Activated CD4-positive, CD25-positive, alpha-beta regulatory T cell treated with anti-CD3 and anti-CD28 coated beads, Interleukin-2, amount 50 U/mL, for 16 hours (primary cell): ENCODE measurements around the gene GET4.

Experiments used
- DNase-seq: peaks from one replicate; pipeline ENCODE4 v3.0.0-alpha.2; 2020; ENCODE audit warnings: low read depth, low spot score

Gene GET4

DNA sequence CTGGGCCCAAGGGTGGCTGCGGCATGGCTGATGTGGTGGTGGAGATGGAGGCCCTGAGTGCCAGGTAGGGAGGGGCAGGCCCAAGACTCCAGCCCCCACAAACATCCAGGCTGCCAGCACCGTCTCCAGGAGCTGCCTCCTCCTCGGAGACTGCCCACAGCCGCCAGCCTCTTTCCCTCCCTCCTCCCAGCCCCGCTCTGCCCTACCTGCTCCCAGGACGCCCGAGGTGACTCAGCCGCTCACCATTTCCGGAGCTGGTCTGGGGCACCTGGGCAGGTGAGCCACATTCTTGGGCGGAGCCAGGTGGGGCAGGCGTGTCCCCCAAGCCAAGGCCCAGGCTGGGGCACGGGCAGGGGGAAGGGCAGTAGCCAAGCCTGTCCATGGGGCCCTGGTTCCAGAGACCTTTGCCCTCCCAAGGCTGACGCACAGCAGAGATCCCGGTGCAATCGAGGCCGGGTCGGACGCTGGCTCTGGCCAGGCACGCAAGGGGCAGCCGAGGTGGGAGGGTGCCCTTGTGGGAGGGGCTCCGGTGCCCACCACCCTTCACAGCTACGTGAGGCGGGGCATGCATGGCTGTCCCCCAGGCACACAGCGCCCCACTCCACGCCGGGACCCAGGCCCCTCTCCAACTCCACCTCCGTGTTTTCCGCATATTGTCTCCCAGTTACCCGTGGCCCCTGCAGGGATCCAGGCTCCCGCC, 69.4 kb downstream of the GET4 start:
- no peak for DNase-seq
